PC-9 (cell line): ENCODE data around the gene OLFM4.

Experiments used
- CTCF ChIP-seq: fragments of 200-600 bp; sonication (generic); conservative IDR thresholded peaks from 2 replicates; pipeline ENCODE4 v1.6.1; 2017; ENCODE audit warnings: mixed run types, antibody characterized with exemption, mild to moderate bottlenecking, moderate library complexity
- EZH2 ChIP-seq: fragments of 200-600 bp; sonication (generic); IDR thresholded peaks from 2 replicates; pipeline ENCODE4 v1.8.0; 2017; ENCODE audit warnings: antibody characterized with exemption, low read depth

- TF ChIP-seq CTCF: no peak
- TF ChIP-seq EZH2: no peak
Observed at GRCh38 chr13:53005626-53006025, 23.0 kb upstream of the OLFM4 start.
